ENCODE results near the gene BACE2.
"Not testable (repeated sequence)": the region's sequence is repeated elsewhere in the genome, so short reads cannot be mapped to it uniquely, and the experiment has no call there.

BACE2 gene

GRCh38 chr21:41243107-41243506, 75.1 kb downstream of the BACE2 start:
- TF ChIP-seq ELF4 (IDR thresholded peaks at IDR 0.05) = no peak
- TF ChIP-seq CTBP1 (IDR thresholded peaks at IDR 0.05; ENCODE audit: borderline replicate concordance) = no peak
- TF ChIP-seq L3MBTL2 (conservative IDR thresholded peaks at IDR 0.05) = no peak
- TF ChIP-seq ARNT (IDR thresholded peaks at IDR 0.05) = no peak
- TF ChIP-seq NFRKB (IDR thresholded peaks at IDR 0.05) = no peak
- no peak for TF ChIP-seq FOXK2 (IDR thresholded peaks at IDR 0.05)
- no peak for TF ChIP-seq SP1 (IDR thresholded peaks at IDR 0.05)
- TF ChIP-seq ZNF384 (IDR thresholded peaks at IDR 0.05) = no peak
- no peak for TF ChIP-seq HDGF (IDR thresholded peaks at IDR 0.05; ENCODE audit: borderline replicate concordance)
- no peak for TF ChIP-seq BHLHE40 (IDR thresholded peaks at IDR 0.05; ENCODE audit: borderline replicate concordance)
- no peak for TF ChIP-seq SUZ12 (IDR thresholded peaks at IDR 0.05)
- no peak for TF ChIP-seq FOXA1 (IDR thresholded peaks at IDR 0.05)
- no peak for TF ChIP-seq TARDBP (IDR thresholded peaks at IDR 0.05)
- TF ChIP-seq LEF1 (IDR thresholded peaks at IDR 0.05; ENCODE audit: borderline replicate concordance) = no peak
- TF ChIP-seq PKNOX1 (IDR thresholded peaks at IDR 0.05) = no peak
- POLR2A ChIA-PET = no interaction called here
- CTCF ChIA-PET = no interaction called here
- no peak for DNase-seq (ENCODE audit: extremely low spot score)

GRCh38 chr21:41244266-41244880, 76.4 kb downstream of the BACE2 start:
- POLR2A ChIA-PET; DNase-seq (ENCODE audit: extremely low spot score); CTCF ChIA-PET: not testable (repeated sequence)

- TF ChIP-seq SP1 (IDR thresholded peaks at IDR 0.05) (no peak), FOXM1 (IDR thresholded peaks at IDR 0.05; ENCODE audit: borderline replicate concordance) (no peak), FOXA1 (IDR thresholded peaks at IDR 0.05) (no peak), ARNT (IDR thresholded peaks at IDR 0.05) (no peak)
- no peak for DNase-seq (ENCODE audit: extremely low spot score)
- ChIA-PET CTCF (no interaction called here), POLR2A (no interaction called here)
Observed at GRCh38 chr21:41245509-41246135, 77.7 kb downstream of the BACE2 start.

GRCh38 chr21:41246808-41247207, 78.8 kb downstream of the BACE2 start:
- DNase-seq (ENCODE audit: extremely low spot score) = no peak
- TF ChIP-seq L3MBTL2 (conservative IDR thresholded peaks at IDR 0.05) (no peak), PKNOX1 (IDR thresholded peaks at IDR 0.05) (no peak), TARDBP (IDR thresholded peaks at IDR 0.05) (no peak), BHLHE40 (IDR thresholded peaks at IDR 0.05; ENCODE audit: borderline replicate concordance) (no peak), LEF1 (IDR thresholded peaks at IDR 0.05; ENCODE audit: borderline replicate concordance) (no peak), FOXK2 (IDR thresholded peaks at IDR 0.05) (no peak), HDGF (IDR thresholded peaks at IDR 0.05; ENCODE audit: borderline replicate concordance) (no peak), FOXA1 (IDR thresholded peaks at IDR 0.05) (no peak), FOXM1 (IDR thresholded peaks at IDR 0.05; ENCODE audit: borderline replicate concordance) (no peak), ZNF384 (IDR thresholded peaks at IDR 0.05) (no peak), SUZ12 (IDR thresholded peaks at IDR 0.05) (no peak), CTBP1 (IDR thresholded peaks at IDR 0.05; ENCODE audit: borderline replicate concordance) (no peak), SP1 (IDR thresholded peaks at IDR 0.05) (no peak), ARNT (IDR thresholded peaks at IDR 0.05) (no peak), ELF4 (IDR thresholded peaks at IDR 0.05) (no peak), NFRKB (IDR thresholded peaks at IDR 0.05) (no peak)
- ChIA-PET POLR2A (no interaction called here), CTCF (no interaction called here)

GRCh38 chr21:41247561-41248545, 79.9 kb downstream of the BACE2 start:
- ChIA-PET CTCF (no interaction called here), POLR2A (no interaction called here)
- no peak for TF ChIP-seq ELF4 (IDR thresholded peaks at IDR 0.05)
- no peak for TF ChIP-seq FOXM1 (IDR thresholded peaks at IDR 0.05; ENCODE audit: borderline replicate concordance)
- no peak for TF ChIP-seq NFRKB (IDR thresholded peaks at IDR 0.05)
- no peak for TF ChIP-seq SUZ12 (IDR thresholded peaks at IDR 0.05)
- no peak for TF ChIP-seq TARDBP (IDR thresholded peaks at IDR 0.05)
- no peak for TF ChIP-seq BHLHE40 (IDR thresholded peaks at IDR 0.05; ENCODE audit: borderline replicate concordance)
- TF ChIP-seq ARNT (IDR thresholded peaks at IDR 0.05) = no peak
- no peak for TF ChIP-seq CTBP1 (IDR thresholded peaks at IDR 0.05; ENCODE audit: borderline replicate concordance)
- no peak for TF ChIP-seq PKNOX1 (IDR thresholded peaks at IDR 0.05)
- DNase-seq (ENCODE audit: extremely low spot score) = no peak

GRCh38 chr21:41249476-41249875, 81.5 kb downstream of the BACE2 start:
- TF ChIP-seq SP1 (IDR thresholded peaks at IDR 0.05) (no peak), L3MBTL2 (conservative IDR thresholded peaks at IDR 0.05) (no peak), BHLHE40 (IDR thresholded peaks at IDR 0.05; ENCODE audit: borderline replicate concordance) (no peak)
- CTCF ChIA-PET = no interaction called here
- POLR2A ChIA-PET = no interaction called here
- DNase-seq (ENCODE audit: extremely low spot score) = no peak
